Measurements from ENCODE around the gene GNG7. TPM values are rescaled to one million over a fixed set of nuclear protein-coding genes. Genes with fewer than 3 reads are reported as not detected.
A peak's percentile ranks its signal among the peaks of the same experiment; 100 is the strongest.

The GNG7 gene
- total RNA-seq, 1 experiment from 2014 or later, result 7.7 TPM

DNA sequence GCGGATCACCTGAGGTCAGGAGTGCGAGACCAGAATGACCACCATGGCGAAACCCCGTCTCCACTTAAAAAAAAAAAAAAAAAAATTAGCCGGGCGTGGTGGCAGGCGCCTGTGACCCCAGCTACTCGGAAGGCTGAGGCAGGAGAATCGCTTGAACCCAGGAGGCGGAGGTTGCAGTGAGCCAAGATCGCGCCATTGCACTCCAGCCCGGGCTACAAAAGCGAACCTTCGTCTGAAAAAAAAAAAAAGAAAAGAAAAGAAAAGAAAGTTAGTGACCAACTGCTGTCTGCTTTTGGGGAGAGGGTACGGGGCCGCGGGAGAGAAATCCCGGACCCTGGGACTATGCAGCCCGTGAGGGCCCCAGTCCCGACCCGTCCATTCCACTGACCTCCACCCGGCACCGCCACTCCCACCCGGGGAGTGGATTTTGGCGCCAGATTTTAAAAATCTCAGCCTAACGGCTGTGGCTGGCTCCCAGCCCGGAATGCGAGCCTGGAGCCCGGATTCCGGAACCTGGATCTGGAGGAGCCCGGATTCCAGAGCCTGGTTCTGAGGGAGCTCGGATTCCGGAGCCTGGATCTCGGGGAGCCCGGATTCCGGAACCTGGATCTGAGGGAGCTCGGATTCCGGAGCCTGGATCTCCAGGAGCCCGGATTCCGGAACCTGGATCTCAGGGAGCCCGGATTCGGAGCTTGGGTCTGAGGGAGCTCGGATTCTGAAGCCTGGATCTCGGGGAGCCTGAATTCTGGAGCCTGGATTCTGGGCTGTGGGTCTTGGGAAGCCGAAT, 239.7 kb downstream of the GNG7 start:
- H3K18ac ChIP-seq (ENCODE audit: insufficient read length, low read depth, low read length), result peak overlapping the region; percentile 64
- H3K14ac ChIP-seq (ENCODE audit: insufficient read depth, low read length), result peak overlapping the region; percentile 52; the same call in 1 of the 2 replicates
- no peak overlapping the region for H4K5ac ChIP-seq (ENCODE audit: insufficient read length, low read depth, low read length)
- H2BK12ac ChIP-seq (ENCODE audit: insufficient read length, low read depth, low read length), result peak overlapping the region; percentile 82
- peak overlapping the region; percentile 64 to 82 for H3K4me3 Mint-ChIP-seq
- H3K4ac ChIP-seq (ENCODE audit: low read depth, low read length), result peak overlapping the region; percentile 91; the same call in 1 of the 2 replicates
- H3K27ac ChIP-seq (ENCODE audit: insufficient read length, low read depth, low read length), result no peak overlapping the region
- peak overlapping the region; percentile 58 for H3K9ac ChIP-seq (ENCODE audit: extremely low read depth, insufficient read length, low read length)
- H3K79me2 ChIP-seq (ENCODE audit: insufficient read depth, low read length), result no peaks in the 10 kb centered on the region
- H4K20me1 ChIP-seq (ENCODE audit: control insufficient read depth, insufficient read depth, insufficient read length), result no peaks in the 10 kb centered on the region
- H3K4me1 Mint-ChIP-seq, result peaks cover 3 to 9% of the 10 kb centered on the region in 2 experiments; a peak in 3 of 4 replicates
- no peak overlapping the region for H2BK120ac ChIP-seq (ENCODE audit: low read depth, low read length, poor library complexity, severe bottlenecking)
- no peak overlapping the region for H4K8ac ChIP-seq (replicated peaks; ENCODE audit: insufficient read length, low read depth, low read length)
- no CpG with 5 or more reads among the region's 46 CpGs for WGBS (ENCODE audit: extremely low coverage, insufficient read length, low lambda C conversion rate)
- H2BK20ac ChIP-seq (ENCODE audit: low read depth, low read length, poor library complexity, severe bottlenecking), result no peak overlapping the region
- H3K4me1 ChIP-seq (ENCODE audit: insufficient read depth, low read length), result no peaks in the 10 kb centered on the region
- H3T11ph ChIP-seq (ENCODE audit: low read length), result no peak overlapping the region
- H2BK15ac ChIP-seq (ENCODE audit: low read depth, low read length), result no peak overlapping the region
- H3K23ac ChIP-seq (ENCODE audit: insufficient read length, low read depth, low read length), result no peak overlapping the region
- no peak overlapping the region for H2AK5ac ChIP-seq (ENCODE audit: insufficient read length, low read length)
- H2BK5ac ChIP-seq (ENCODE audit: insufficient read length, low read length), result no peak overlapping the region
- no peaks in the 10 kb centered on the region for H3K9me3 Mint-ChIP-seq
- no peaks in the 10 kb centered on the region for H3K27me3 Mint-ChIP-seq (ENCODE audit: low read depth)
- peak overlapping the region in 1 of 3 experiments; percentile 94; a peak in 3 of 7 replicates for H3K27ac Mint-ChIP-seq
- no peaks in the 10 kb centered on the region for H3K27me3 ChIP-seq (ENCODE audit: insufficient read depth, low read length)
- no peak overlapping the region for H2AFZ ChIP-seq (ENCODE audit: low read length)
- H3K56ac ChIP-seq (ENCODE audit: insufficient read length, low read depth, low read length), result no peak overlapping the region
- DNase-seq, result peak; percentile 98
- H3K79me1 ChIP-seq (ENCODE audit: insufficient read depth, low read depth, low read length, poor library complexity, severe bottlenecking), result no peaks in the 10 kb centered on the region
- no peak overlapping the region for H4K91ac ChIP-seq (ENCODE audit: insufficient read length, low read depth, low read length)
- H3K9me3 ChIP-seq (ENCODE audit: control insufficient read depth, low read depth, low read length), result no peaks in the 10 kb centered on the region
- peaks cover 13% of the 10 kb centered on the region for H3K23me2 ChIP-seq (ENCODE audit: insufficient read length, low read depth, low read length, poor library complexity, severe bottlenecking)
- H3K4me2 ChIP-seq (ENCODE audit: insufficient read depth, insufficient read length, low read length), result peak overlapping the region; percentile 34
- TF ChIP-seq, protein P1, sequence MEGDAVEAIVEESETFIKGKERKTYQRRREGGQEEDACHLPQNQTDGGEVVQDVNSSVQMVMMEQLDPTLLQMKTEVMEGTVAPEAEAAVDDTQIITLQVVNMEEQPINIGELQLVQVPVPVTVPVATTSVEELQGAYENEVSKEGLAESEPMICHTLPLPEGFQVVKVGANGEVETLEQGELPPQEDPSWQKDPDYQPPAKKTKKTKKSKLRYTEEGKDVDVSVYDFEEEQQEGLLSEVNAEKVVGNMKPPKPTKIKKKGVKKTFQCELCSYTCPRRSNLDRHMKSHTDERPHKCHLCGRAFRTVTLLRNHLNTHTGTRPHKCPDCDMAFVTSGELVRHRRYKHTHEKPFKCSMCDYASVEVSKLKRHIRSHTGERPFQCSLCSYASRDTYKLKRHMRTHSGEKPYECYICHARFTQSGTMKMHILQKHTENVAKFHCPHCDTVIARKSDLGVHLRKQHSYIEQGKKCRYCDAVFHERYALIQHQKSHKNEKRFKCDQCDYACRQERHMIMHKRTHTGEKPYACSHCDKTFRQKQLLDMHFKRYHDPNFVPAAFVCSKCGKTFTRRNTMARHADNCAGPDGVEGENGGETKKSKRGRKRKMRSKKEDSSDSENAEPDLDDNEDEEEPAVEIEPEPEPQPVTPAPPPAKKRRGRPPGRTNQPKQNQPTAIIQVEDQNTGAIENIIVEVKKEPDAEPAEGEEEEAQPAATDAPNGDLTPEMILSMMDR (conservative IDR thresholded peaks at IDR 0.05), result no peak
- no peaks in the 10 kb centered on the region; a peak in 1 of 7 replicates for H3K36me3 Mint-ChIP-seq (ENCODE audit: insufficient read depth in 1 of 3, low read depth in 3 of 3)
